NB4 (cell line): ENCODE results near the gene PHF20.

Source experiments
- CTCF ChIP-seq: IDR thresholded peaks from one replicate; pipeline ENCODE4 v1.5.1; 2012; ENCODE audit warnings: low read depth, low read length
- MAX ChIP-seq: IDR thresholded peaks from 2 replicates; pipeline ENCODE4 v1.6.1; 2011; ENCODE audit warnings: low read depth, low read length
- MYC ChIP-seq: IDR thresholded peaks from 2 replicates; pipeline ENCODE4 v1.6.1; 2011; ENCODE audit warnings: low read depth, low read length
- POLR2A ChIP-seq: IDR thresholded peaks from 2 replicates; pipeline ENCODE4 v1.6.1; 2011; ENCODE audit warnings: mild to moderate bottlenecking; ENCODE audit not compliant: insufficient read length; ENCODE audit errors: extremely low read depth

- TF ChIP-seq CTCF: no peak
- TF ChIP-seq MAX: no peak
- no peak for TF ChIP-seq POLR2A
- no peak for TF ChIP-seq MYC
Measured at GRCh38 chr20:35838205-35838604, 66.4 kb downstream of the PHF20 start.
